ENCODE measurements around the gene NOL4.
"Not testable (repeated sequence)": the region's sequence is repeated elsewhere in the genome, so short reads cannot be mapped to it uniquely, and the experiment has no call there.

The NOL4 gene

DNA sequence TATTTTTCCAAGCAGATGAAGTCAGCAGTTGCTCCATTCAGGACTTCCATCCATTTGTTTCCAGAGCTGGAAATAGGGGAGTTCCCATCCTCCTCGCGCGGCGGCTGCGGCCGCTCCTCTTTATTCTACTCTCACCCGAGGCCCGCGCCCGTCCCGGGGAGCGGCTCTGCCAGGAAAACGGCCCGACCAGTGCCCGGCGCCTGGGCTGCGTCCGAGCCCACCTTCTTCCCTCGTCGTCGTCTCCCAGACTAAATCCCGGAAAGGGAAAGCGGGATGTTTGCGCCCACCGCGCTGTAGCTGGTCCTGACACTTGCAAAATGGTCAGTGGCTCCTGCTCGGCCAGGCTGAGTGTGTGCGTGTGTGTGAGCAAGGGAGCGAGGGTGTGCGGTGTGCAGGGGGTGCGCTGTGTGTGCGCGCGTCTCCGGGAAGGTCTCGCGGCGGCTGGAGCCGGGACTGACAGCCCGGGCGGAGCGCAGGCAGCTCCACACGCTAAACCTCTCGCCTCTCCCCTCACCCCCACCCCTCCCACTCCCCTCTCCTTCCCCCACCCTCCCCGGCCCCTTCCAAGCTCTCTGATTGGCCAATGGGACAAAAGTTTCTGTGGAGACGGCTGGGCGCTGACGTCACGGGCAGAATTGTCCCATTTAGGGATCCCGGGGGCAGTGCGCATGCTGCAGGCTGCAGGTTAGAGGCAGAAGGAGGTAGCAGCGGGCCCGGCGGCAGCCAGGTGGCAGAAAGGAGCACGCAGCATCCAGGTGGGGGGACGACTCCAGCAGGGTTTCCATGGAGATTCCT is at the start of gene NOL4:
TSS of gene NOL4 (minus strand) at position 491 of the 795 bp plus-strand sequence. CDS start 1,660 bp downstream, outside the sequence.
- DNase-seq, result no peak

GRCh38 chr18:34266029-34266428 is 41.3 kb upstream of the NOL4 start:
- DNase-seq, result not testable (repeated sequence)

- DNase-seq, result no peak
These were observed 37.4 kb upstream of the NOL4 start for GRCh38 chr18:34261865-34262780.

GRCh38 chr18:34258176-34258575 is 33.5 kb upstream of the NOL4 start:
- DNase-seq, result no peak

GRCh38 chr18:34251919-34252318 is 27.2 kb upstream of the NOL4 start:
- no peak for DNase-seq

DNA sequence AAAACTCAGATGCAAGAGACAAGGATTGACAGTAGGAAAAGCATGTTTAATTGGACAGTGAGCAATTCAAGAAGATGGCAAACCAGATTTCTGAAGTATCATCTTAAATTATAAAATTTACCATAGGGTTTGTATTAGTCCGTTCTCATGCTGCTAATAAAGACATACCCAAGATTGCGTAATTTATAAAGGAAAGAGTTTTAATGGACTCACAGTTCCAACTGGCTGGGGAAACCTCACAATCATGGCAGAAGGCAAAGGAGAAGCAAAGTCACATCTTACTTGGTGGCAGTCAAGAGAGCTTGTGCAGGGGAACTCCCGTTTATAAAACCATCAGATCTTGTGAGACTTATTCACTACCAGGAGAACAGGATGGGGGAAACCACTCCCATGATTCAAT is 24.0 kb upstream of the NOL4 start:
- no peak for DNase-seq

GRCh38 chr18:34242739-34243138 is 18.0 kb upstream of the NOL4 start:
- no peak for DNase-seq

DNA sequence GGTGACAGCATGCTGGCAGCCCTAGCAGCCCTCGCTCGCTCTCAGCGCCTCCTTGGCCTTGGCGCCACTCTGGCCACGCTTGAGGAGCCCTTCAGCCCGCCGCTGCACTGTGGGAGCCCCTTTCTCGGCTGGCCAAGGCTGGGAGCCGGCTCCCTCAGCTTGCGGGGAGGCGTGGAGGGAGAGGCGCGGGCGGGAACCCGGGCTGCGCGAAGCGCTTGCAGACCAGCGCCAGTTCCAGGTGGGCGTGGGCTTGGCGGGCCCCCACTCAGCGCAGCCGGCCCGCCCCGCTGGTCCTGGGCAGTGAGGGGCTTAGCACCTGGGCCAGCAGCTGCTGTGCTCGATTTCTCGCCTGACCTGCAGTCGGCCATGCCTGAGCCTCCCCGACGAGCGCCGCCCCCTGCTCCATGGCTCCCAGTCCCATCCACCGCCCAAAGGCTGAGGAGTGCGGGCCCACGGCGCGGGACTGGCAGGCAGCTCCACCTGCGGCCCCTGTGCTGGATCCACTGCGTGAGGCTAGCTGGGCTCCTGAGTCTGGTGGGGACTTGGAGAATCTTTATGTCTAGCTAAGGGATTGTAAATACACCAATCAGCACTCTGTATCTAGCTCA is 9.2 kb upstream of the NOL4 start:
- DNase-seq, result not testable (repeated sequence)

- DNase-seq, result no peak
These were observed 473 bp upstream of the NOL4 start for GRCh38 chr18:34225218-34225553.

GRCh38 chr18:34223893-34224422 is 755 bp downstream of the NOL4 start:
- DNase-seq, result no peak

- DNase-seq, result no peak
These were observed 1.4 kb downstream of the NOL4 start for GRCh38 chr18:34223164-34223892.

DNA sequence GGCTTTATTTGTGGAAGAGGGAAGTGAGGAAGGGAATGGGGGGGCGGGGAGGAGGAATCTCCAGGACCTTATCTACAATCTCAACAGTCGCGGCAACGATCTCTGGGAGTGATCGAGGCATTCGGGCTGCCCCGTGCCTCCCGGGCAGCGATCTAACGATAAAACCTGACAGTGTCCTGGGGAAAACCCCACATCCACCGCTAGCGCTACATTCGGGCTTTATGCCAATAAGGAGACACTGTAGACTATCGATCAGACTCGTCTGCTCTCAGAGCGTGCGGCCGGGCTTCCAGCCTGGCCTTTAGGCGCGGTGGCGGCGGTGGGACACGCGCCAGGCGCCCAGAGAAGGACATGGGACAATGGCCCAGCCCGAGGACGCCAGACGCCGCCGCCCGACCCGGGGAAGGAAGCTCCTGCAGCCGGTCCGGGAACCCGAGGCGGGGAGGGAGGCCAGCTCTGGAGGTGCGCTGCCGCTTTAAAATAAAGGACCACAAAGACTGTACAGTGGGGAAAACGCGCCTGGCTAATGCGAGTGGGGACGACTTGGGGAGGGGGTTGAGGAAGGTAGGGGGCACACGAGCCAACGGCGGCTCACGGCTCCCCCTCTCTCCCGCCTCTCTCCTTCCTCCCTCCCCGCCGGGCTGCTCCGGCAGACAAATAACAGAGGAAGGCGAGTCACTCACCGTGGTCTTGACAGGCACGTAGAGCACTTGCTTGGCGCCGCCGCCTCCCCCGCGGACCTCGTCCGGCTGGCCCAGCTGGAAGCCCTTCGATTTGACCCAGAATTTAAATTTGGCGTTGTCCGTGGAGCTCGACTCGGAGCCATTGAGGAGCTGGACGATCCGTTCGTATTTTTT is 2.2 kb downstream of the NOL4 start:
- DNase-seq, result no peak

- DNase-seq, result no peak
These were observed 2.8 kb downstream of the NOL4 start for GRCh38 chr18:34221971-34222306.

GRCh38 chr18:34220081-34220815 is 4.5 kb downstream of the NOL4 start:
- no peak for DNase-seq

DNA sequence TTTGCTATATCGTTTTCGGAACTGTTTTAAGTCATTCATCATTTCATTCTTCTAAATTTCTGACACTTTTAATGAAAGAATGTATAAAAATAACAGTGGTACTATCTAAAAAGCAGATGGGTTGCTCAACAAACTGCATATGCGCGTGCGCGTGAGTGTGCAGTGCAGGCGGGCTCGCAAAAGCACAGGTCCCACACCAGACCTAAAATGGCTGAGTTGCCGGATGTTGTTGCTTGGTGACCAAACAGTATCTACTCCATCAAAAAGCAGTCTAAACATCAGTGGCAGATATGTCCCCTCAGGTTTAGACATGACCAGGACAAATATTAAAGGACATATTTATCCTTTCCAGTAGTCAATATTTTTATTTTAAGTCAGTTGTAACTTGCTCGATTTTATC is 5.1 kb downstream of the NOL4 start:
- DNase-seq, result no peak

- DNase-seq, result no peak
These were observed 12.2 kb downstream of the NOL4 start for GRCh38 chr18:34212511-34212910.

GRCh38 chr18:34207344-34207851 is 17.3 kb downstream of the NOL4 start:
- DNase-seq, result no peak

DNA sequence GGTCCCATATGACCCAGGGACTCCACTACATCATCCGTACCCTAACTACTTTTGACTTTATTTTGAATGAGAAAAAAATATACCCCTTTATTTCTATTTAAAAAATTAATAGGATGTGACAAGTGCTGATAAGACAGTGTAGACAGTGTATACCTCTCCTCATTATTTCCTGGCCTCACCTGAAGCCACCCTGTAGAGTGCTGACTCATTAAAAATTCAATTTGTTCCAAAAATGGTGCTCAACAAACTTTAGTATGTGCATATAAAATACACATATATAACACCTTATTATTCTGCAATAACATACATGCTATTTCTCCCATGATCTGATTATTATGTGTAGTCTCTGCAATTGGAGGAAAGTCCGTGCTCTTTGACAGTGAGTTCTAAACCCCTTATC is 20.8 kb downstream of the NOL4 start:
- DNase-seq, result no peak

GRCh38 chr18:34196256-34196655 is 28.5 kb downstream of the NOL4 start:
- DNase-seq, result no peak

DNA sequence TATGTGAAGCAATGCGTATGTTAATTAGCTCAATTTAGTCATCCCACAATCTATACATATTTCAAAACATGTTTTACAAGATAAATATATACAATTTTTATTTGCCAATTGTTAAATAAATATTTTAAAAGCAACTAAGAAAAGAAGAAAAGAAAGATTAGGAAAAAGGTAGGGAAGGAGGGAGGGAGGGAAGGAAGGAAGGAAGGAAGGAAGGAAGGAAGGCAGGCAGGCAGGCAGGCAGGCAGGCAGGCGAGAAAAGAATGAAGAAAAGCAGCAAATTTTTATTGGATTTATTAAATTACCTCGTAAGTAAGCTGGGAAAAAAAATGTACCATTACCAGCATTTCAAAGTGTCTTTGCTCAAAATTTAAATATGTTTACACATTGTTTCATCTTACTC is 30.5 kb downstream of the NOL4 start:
- no peak for DNase-seq

Data from activated CD4-positive, alpha-beta T cell treated with anti-CD3 and anti-CD28 coated beads, Interleukin-2, amount 50 U/mL, for 1 hour (primary cell).